Keratinocyte (primary cell): ENCODE measurements around the gene GARIN5B. TPM values are rescaled to one million over a fixed set of nuclear protein-coding genes. Genes with fewer than 3 reads are reported as not detected.

Experiments
- DNase-seq: peaks from one replicate; pipeline ENCODE4 v3.0.0-alpha.2; 2011; ENCODE audit warnings: low read depth, missing footprints, low spot score
- FAIRE-seq: peaks from 2 replicates; lab custom pipeline; 2011; peaks lifted over from hg19 to GRCh38; lab: Jason Lieb, UNC
- H2AFZ ChIP-seq: 2 replicates; pipeline ENCODE4 v1.6.0; 2012; ENCODE audit warnings: low read length, control low read depth, inconsistent platforms; ENCODE audit not compliant: control insufficient read depth
- H3K27ac ChIP-seq: 2 replicates; pipeline ENCODE4 v1.5.1; 2011; ENCODE audit warnings: low read length; ENCODE audit not compliant: control insufficient read depth, insufficient read depth
- H3K27me3 ChIP-seq: 3 replicates; pipeline ENCODE4 v1.6.0; 2011; ENCODE audit warnings: low read length; ENCODE audit not compliant: control insufficient read depth, insufficient read depth; ENCODE audit errors: extremely low read depth
- H3K36me3 ChIP-seq, 2 experiments: 2 replicates in 1 of 2; 3 replicates in 1 of 2; pipeline ENCODE4 v1.5.1; 2011; ENCODE audit warnings: low read length in 2 of 2, mild to moderate bottlenecking in 1 of 2; ENCODE audit not compliant: control insufficient read depth in 2 of 2, insufficient read depth in 2 of 2; ENCODE audit errors: extremely low read depth in 1 of 2
- H3K4me1 ChIP-seq: 3 replicates; pipeline ENCODE4 v1.5.1; 2011; ENCODE audit warnings: low read length; ENCODE audit not compliant: control insufficient read depth, insufficient read depth; ENCODE audit errors: extremely low read depth
- H3K4me2 ChIP-seq: 3 replicates; pipeline ENCODE4 v1.6.0; 2011; ENCODE audit warnings: low read depth, low read length; ENCODE audit not compliant: control insufficient read depth, insufficient read depth; ENCODE audit errors: extremely low read depth
- H3K4me3 ChIP-seq, 3 experiments: fragments of 200-600 bp in 1 of 3; sonication (generic) in 1 of 3; 2 replicates in 2 of 3; 3 replicates in 1 of 3; pipeline ENCODE4 v1.5.1; 2011 to 2016; ENCODE audit warnings: low read length in 3 of 3, mild to moderate bottlenecking in 3 of 3, control low read depth in 2 of 3, inconsistent platforms in 1 of 3, low read depth in 1 of 3, mixed read lengths in 1 of 3, mixed run types in 1 of 3, moderate library complexity in 1 of 3; ENCODE audit not compliant: control insufficient read depth in 2 of 3, insufficient read depth in 2 of 3; ENCODE audit errors: extremely low read depth in 1 of 3
- H3K79me2 ChIP-seq: 2 replicates; pipeline ENCODE4 v1.6.0; 2012; ENCODE audit warnings: low read length; ENCODE audit not compliant: control insufficient read depth, insufficient read depth
- H3K9ac ChIP-seq: 3 replicates; pipeline ENCODE4 v1.6.0; 2011; ENCODE audit warnings: low read length; ENCODE audit not compliant: control insufficient read depth, insufficient read depth; ENCODE audit errors: extremely low read depth
- H3K9me1 ChIP-seq: 3 replicates; pipeline ENCODE4 v1.6.0; 2011; ENCODE audit warnings: low read length; ENCODE audit not compliant: control insufficient read depth, insufficient read depth; ENCODE audit errors: extremely low read depth
- H3K9me3 ChIP-seq: 2 replicates; pipeline ENCODE4 v1.5.1; 2012; ENCODE audit warnings: low read depth, low read length; ENCODE audit not compliant: control insufficient read depth
- H4K20me1 ChIP-seq: 3 replicates; pipeline ENCODE4 v1.6.0; 2011; ENCODE audit warnings: low read length; ENCODE audit not compliant: control insufficient read depth, insufficient read depth; ENCODE audit errors: extremely low read depth
- EZH2 ChIP-seq: IDR thresholded peaks from one replicate; pipeline ENCODE4 v1.6.1; 2012; ENCODE audit warnings: inconsistent platforms, mild to moderate bottlenecking, low read length, moderate library complexity
- dilution Hi-C: fragments of 300-500 bp; cut with MboI; formaldehyde crosslinking; loops from one replicate; pipeline ENCODE4 v1.7.0; 2020; ENCODE audit warnings: low sequenced_read_pairs; ENCODE audit not compliant: extremely low pct_ligation_motif_present
- polyA plus RNA-seq, 5 experiments: library from polyadenylated mRNA; depleted of rRNA in 3 of 5; stranded (reverse) in 3 of 5; stranded (forward) in 1 of 5; unstranded in 1 of 5; fragments of >200 nt; gene quantifications; 1 replicate in 1 of 5; 2 replicates in 3 of 5; 3 replicates in 1 of 5; pipeline versions ENCODE4 v1.2.1 to v1.2.3, GENCODE V29; 2011 to 2012; ENCODE audit warnings: missing spikeins in 2 of 5, low read depth in 1 of 5, low replicate concordance in 1 of 5
- TF ChIP-seq, protein P1 (sequence below), 3 experiments: IDR thresholded peaks in 1 of 3; conservative IDR thresholded peaks in 1 of 3; optimal IDR thresholded peaks in 1 of 3; 2 replicates in 2 of 3; 3 replicates in 1 of 3; pipeline versions ENCODE3 to v1.5.1; 2011; ENCODE audit warnings: low read length in 3 of 3, mild to moderate bottlenecking in 3 of 3, moderate library complexity in 2 of 3, control low read depth in 1 of 3, inconsistent platforms in 1 of 3; ENCODE audit not compliant: insufficient read depth in 2 of 3; ENCODE audit errors: extremely low read depth in 1 of 3

Gene GARIN5B
- polyA plus RNA-seq, 1 donor (not counting 4 experiments of a cell fraction or from before 2014, with no cell fraction given) = not detected

GRCh38 chr19:55355213-55355821 is 7.7 kb downstream of the GARIN5B start:
- Histone ChIP-seq H3K27ac (no peak overlapping the region), H2AFZ (no peak overlapping the region), H3K27me3 (peaks cover 29% of the 10 kb centered on the region), H3K4me2 (peak overlapping the region; percentile 25), H3K9me1 (no peaks in the 10 kb centered on the region), H3K4me1 (peaks cover 9% of the 10 kb centered on the region), H3K36me3 (no peaks in the 10 kb centered on the region), H3K4me3 (no peak overlapping the region), H3K9me3 (no peaks in the 10 kb centered on the region), H3K9ac (no peak overlapping the region), H3K79me2 (no peaks in the 10 kb centered on the region), H4K20me1 (no peaks in the 10 kb centered on the region)
- FAIRE-seq = peak; percentile 94
- DNase-seq = no peak
- TF ChIP-seq EZH2 = no peak
- TF ChIP-seq, protein P1, sequence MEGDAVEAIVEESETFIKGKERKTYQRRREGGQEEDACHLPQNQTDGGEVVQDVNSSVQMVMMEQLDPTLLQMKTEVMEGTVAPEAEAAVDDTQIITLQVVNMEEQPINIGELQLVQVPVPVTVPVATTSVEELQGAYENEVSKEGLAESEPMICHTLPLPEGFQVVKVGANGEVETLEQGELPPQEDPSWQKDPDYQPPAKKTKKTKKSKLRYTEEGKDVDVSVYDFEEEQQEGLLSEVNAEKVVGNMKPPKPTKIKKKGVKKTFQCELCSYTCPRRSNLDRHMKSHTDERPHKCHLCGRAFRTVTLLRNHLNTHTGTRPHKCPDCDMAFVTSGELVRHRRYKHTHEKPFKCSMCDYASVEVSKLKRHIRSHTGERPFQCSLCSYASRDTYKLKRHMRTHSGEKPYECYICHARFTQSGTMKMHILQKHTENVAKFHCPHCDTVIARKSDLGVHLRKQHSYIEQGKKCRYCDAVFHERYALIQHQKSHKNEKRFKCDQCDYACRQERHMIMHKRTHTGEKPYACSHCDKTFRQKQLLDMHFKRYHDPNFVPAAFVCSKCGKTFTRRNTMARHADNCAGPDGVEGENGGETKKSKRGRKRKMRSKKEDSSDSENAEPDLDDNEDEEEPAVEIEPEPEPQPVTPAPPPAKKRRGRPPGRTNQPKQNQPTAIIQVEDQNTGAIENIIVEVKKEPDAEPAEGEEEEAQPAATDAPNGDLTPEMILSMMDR (optimal IDR thresholded peaks at IDR 0.05 in 1 of 3, IDR thresholded peaks at IDR 0.05 in 1 of 3, conservative IDR thresholded peaks at IDR 0.05 in 1 of 3; ENCODE audit: extremely low read depth in 1 of 3, insufficient read depth in 2 of 3, low read length in 3 of 3) = no peak
- dilution Hi-C loops = no loop called here

DNA sequence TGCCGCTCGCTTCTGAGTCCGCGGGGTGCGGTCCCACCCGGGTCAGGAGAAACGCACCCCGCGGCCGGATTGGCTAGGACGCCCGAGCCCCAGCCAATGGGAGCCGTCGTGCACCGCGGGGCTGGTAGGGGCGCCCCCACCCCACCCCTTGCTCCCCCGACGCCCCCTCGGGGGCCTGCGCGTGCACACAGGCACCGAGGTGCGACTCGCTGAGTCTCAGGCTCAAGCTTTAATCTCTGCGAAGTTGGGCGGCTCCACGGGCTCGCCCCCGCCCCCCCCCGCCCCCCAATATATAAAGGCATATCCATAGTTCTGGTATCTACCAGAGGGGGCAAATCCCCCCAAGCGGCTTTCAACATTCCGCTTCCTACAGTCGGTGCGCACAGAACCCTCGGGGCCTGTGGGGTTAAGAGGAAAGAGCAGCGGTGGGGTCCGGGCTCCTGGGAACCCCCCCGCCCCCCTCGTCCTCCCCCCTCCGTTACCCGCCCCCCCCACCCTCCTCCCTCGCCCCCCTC is 8.3 kb downstream of the GARIN5B start, which contains the start of gene COX6B2:
Gene COX6B2 (minus strand): TSS at position 22 of the 515 bp plus-strand sequence. CDS start 198 bp downstream, outside the sequence.
- Histone ChIP-seq H3K79me2 (no peaks in the 10 kb centered on the region), H3K9me3 (no peaks in the 10 kb centered on the region), H4K20me1 (no peaks in the 10 kb centered on the region), H3K27ac (no peak within 1 kb of the TSS), H3K4me1 (peaks cover 9% of the 10 kb centered on the region), H3K4me2 (peak within 1 kb of the TSS; percentile 86), H3K9me1 (no peaks in the 10 kb centered on the region), H3K27me3 (peaks cover 29% of the 10 kb centered on the region), H2AFZ (peak within 1 kb of the TSS; percentile 81), H3K4me3 (peak within 1 kb of the TSS; percentile 46 to 66 (median 63)), H3K9ac (peak within 1 kb of the TSS; percentile 50), H3K36me3 (no peaks in the 10 kb centered on the region)
- DNase-seq (no peak), FAIRE-seq (no peak)
- dilution Hi-C loops = no loop called here
- TF ChIP-seq, protein P1 (optimal IDR thresholded peaks at IDR 0.05 in 1 of 3, IDR thresholded peaks at IDR 0.05 in 1 of 3, conservative IDR thresholded peaks at IDR 0.05 in 1 of 3; ENCODE audit: extremely low read depth in 1 of 3, insufficient read depth in 2 of 3, low read length in 3 of 3) = no peak
